NT2/D1 (cell line): ENCODE data around the gene HBA2.
"Not testable (repeated sequence)": the region's sequence is repeated elsewhere in the genome, so short reads cannot be mapped to it uniquely, and the experiment has no call there.

Experiments used
- SUZ12 ChIP-seq: IDR thresholded peaks from 2 replicates; pipeline ENCODE4 v1.6.1; 2011; ENCODE audit not compliant: insufficient read length, insufficient read depth; ENCODE audit errors: extremely low read depth
- YY1 ChIP-seq: IDR thresholded peaks from 2 replicates; pipeline ENCODE4 v1.6.1; 2011; ENCODE audit not compliant: insufficient read length, insufficient read depth

GRCh38 chr16:176006-176405 lies 3.3 kb downstream of the HBA2 start:
- TF ChIP-seq SUZ12, YY1: not testable (repeated sequence)
